HEK293 (cell line): ENCODE measurements around the gene FAM89A.
A peak's percentile ranks its signal among the peaks of the same experiment; 100 is the strongest.

ENCODE experiments used
- CTCF ChIA-PET: fragments of 350-600 bp; formaldehyde crosslinking; extraction: SDS; loops from one replicate; lab custom pipeline; 2021; ENCODE audit warnings: antibody characterized with exemption; lab: Yijun Ruan, JAX
- POLR2A ChIA-PET: fragments of 300-600 bp; formaldehyde crosslinking; extraction: SDS; loops from one replicate; lab custom pipeline; 2020; ENCODE audit warnings: antibody characterized with exemption, inconsistent platforms; lab: Yijun Ruan, JAX
- H3K27ac ChIP-seq: fragments of 200-500 bp; sonication (Bioruptor generic); 2 replicates; pipeline ENCODE4 v1.5.1; 2014; ENCODE audit warnings: low read depth, low read length, control low read depth, inconsistent platforms; ENCODE audit errors: extremely low read depth
- H3K36me3 ChIP-seq, 2 experiments: fragments of 200-500 bp in 1 of 2; sonication (Bioruptor generic) in 1 of 2; 1 replicate in 1 of 2; 2 replicates in 1 of 2; pipeline ENCODE4 v1.5.1; 2014 to 2017; ENCODE audit warnings: inconsistent platforms in 2 of 2, low read length in 2 of 2; ENCODE audit not compliant: control insufficient read depth in 2 of 2, insufficient read depth in 1 of 2
- H3K4me1 ChIP-seq: fragments of 200-500 bp; sonication (Bioruptor generic); 2 replicates; pipeline ENCODE4 v1.5.1; 2014; ENCODE audit warnings: mild to moderate bottlenecking, low read length, inconsistent platforms; ENCODE audit not compliant: control insufficient read depth, insufficient read depth
- H3K4me3 ChIP-seq: 2 replicates; pipeline ENCODE4 v1.5.1; 2011; ENCODE audit warnings: low read depth, mild to moderate bottlenecking, control low read depth, low read length, moderate library complexity
- H3K9me3 ChIP-seq: fragments of 200-500 bp; sonication (Bioruptor generic); 2 replicates; pipeline ENCODE4 v1.5.1; 2014; ENCODE audit warnings: low read depth, low read length, inconsistent platforms; ENCODE audit not compliant: control insufficient read depth, insufficient read depth
- BCL11B ChIP-seq: fragments of 450-650 bp; formaldehyde crosslinking; IDR thresholded peaks from 2 replicates; pipeline ENCODE4 v1.5.1; 2016; ENCODE audit warnings: low read depth, missing biosample characterization, missing genetic modification characterization
- KLF10 ChIP-seq: fragments of 450-650 bp; IDR thresholded peaks from 2 replicates; pipeline ENCODE4 v1.5.1; 2018; ENCODE audit warnings: missing biosample characterization, mild to moderate bottlenecking, missing genetic modification characterization
- PBX3 ChIP-seq: sonication (generic); formaldehyde crosslinking; IDR thresholded peaks from 2 replicates; pipeline ENCODE4 v1.8.1; 2022; ENCODE audit warnings: mild to moderate bottlenecking, moderate library complexity, missing genetic modification reagents
- RBAK ChIP-seq: fragments of 450-650 bp; formaldehyde crosslinking; IDR thresholded peaks from 2 replicates; pipeline ENCODE4 v1.5.1; 2016; ENCODE audit warnings: missing biosample characterization, missing genetic modification characterization
- SP3 ChIP-seq: fragments of 450-650 bp; formaldehyde crosslinking; IDR thresholded peaks from 2 replicates; pipeline ENCODE4 v1.5.1; 2016; ENCODE audit warnings: missing biosample characterization, missing genetic modification characterization
- ZNF2 ChIP-seq: fragments of 450-650 bp; formaldehyde crosslinking; IDR thresholded peaks from 2 replicates; pipeline ENCODE4 v1.5.1; 2016; ENCODE audit warnings: missing biosample characterization, missing genetic modification characterization
- ZNF280D ChIP-seq: fragments of 450-650 bp; formaldehyde crosslinking; IDR thresholded peaks from 2 replicates; pipeline ENCODE4 v1.5.1; 2016; ENCODE audit warnings: missing biosample characterization, missing genetic modification characterization
- ZNF391 ChIP-seq: fragments of 450-650 bp; formaldehyde crosslinking; IDR thresholded peaks from 2 replicates; pipeline ENCODE4 v1.5.1; 2016; ENCODE audit warnings: low read depth, missing biosample characterization, missing genetic modification characterization, borderline replicate concordance
- ZNF530 ChIP-seq: fragments of 450-650 bp; formaldehyde crosslinking; IDR thresholded peaks from 2 replicates; pipeline ENCODE4 v1.5.1; 2016; ENCODE audit warnings: low read depth, missing biosample characterization, missing genetic modification characterization
- ZNF600 ChIP-seq: fragments of 450-650 bp; formaldehyde crosslinking; IDR thresholded peaks from 2 replicates; pipeline ENCODE4 v1.5.1; 2016; ENCODE audit warnings: missing biosample characterization, missing genetic modification characterization
- ZNF610 ChIP-seq: fragments of 450-650 bp; formaldehyde crosslinking; IDR thresholded peaks from 2 replicates; pipeline ENCODE4 v1.5.1; 2016; ENCODE audit warnings: missing biosample characterization, missing genetic modification characterization, borderline replicate concordance
- ZNF639 ChIP-seq: fragments of 450-650 bp; formaldehyde crosslinking; IDR thresholded peaks from 2 replicates; pipeline ENCODE4 v1.5.1; 2016; ENCODE audit warnings: missing biosample characterization, missing genetic modification characterization
- ZNF785 ChIP-seq: fragments of 450-650 bp; formaldehyde crosslinking; IDR thresholded peaks from 2 replicates; pipeline ENCODE4 v1.5.1; 2016; ENCODE audit warnings: missing biosample characterization, missing genetic modification characterization

The FAM89A gene

GRCh38 chr1:231068762-231069161, 28.7 kb upstream of the FAM89A start (continued):
- TF ChIP-seq ZNF280D (tag by site-specific recombination) (no peak), ZNF610 (tag by site-specific recombination) (no peak), BCL11B (no peak), SP3 (tag by site-specific recombination) (no peak), ZNF2 (tag by site-specific recombination) (no peak), ZNF530 (no peak), ZNF639 (tag by site-specific recombination) (no peak)

GRCh38 chr1:231065510-231066241, 25.6 kb upstream of the FAM89A start:
- H3K4me3 ChIP-seq, result no peak overlapping the region
- H3K27ac ChIP-seq, result no peak overlapping the region
- ChIA-PET CTCF (interaction anchor here (0.7 to 1.0 kb wide), 2 partner anchors 27 to 31 kb away, joined by 3 read pairs; no protein-coding TSS in a partner anchor), POLR2A (no interaction called here)
- no peaks in the 10 kb centered on the region for H3K4me1 ChIP-seq
- TF ChIP-seq KLF10 (tag by site-specific recombination), result no peak
- TF ChIP-seq ZNF785 (tag by site-specific recombination), result no peak
- no peaks in the 10 kb centered on the region for H3K9me3 ChIP-seq
- H3K36me3 ChIP-seq, result no peaks in the 10 kb centered on the region

GRCh38 chr1:231064418-231064817, 24.4 kb upstream of the FAM89A start:
- Histone ChIP-seq H3K4me3 (no peak overlapping the region), H3K27ac (no peak overlapping the region)
- TF ChIP-seq PBX3, result no peak
- TF ChIP-seq RBAK, result 0 out of 2 replicates have a peak, but pooled peaks have one; percentile 11
- TF ChIP-seq, all 188 proteins: peak for 1
- Histone ChIP-seq H3K4me1 (no peaks in the 10 kb centered on the region), H3K9me3 (no peaks in the 10 kb centered on the region), H3K36me3 (no peaks in the 10 kb centered on the region)
- ChIA-PET CTCF (interaction anchor here (1.1 to 1.2 kb wide), 2 partner anchors 27 to 37 kb away, joined by 4 read pairs; no protein-coding TSS in a partner anchor), POLR2A (no interaction called here)

GRCh38 chr1:231063331-231063730, 23.3 kb upstream of the FAM89A start:
- H3K4me3 ChIP-seq, result no peak overlapping the region
- no peaks in the 10 kb centered on the region for H3K4me1 ChIP-seq
- no peaks in the 10 kb centered on the region for H3K36me3 ChIP-seq
- TF ChIP-seq ZNF391 (tag by site-specific recombination) (no peak), ZNF600 (peak; percentile 73; the same call in 1 of the 2 replicates)
- H3K27ac ChIP-seq, result no peak overlapping the region
- ChIA-PET CTCF (interaction anchor here (0.5 to 1.2 kb wide), 4 partner anchors 28 to 43 kb away, joined by 3 to 4 read pairs (median 4); no protein-coding TSS in a partner anchor), POLR2A (no interaction called here)
- H3K9me3 ChIP-seq, result no peaks in the 10 kb centered on the region
